ENCODE results near the gene C9orf43.

- TF ChIP-seq CTCF (IDR thresholded peaks at IDR 0.05) (no peak), EP300 (IDR thresholded peaks at IDR 0.05) (no peak), JUNB (IDR thresholded peaks at IDR 0.05) (no peak), CHD2 (IDR thresholded peaks at IDR 0.05; ENCODE audit: low read length, partially characterized antibody) (no peak)
Observed at GRCh38 chr9:113462781-113463286, 52.3 kb downstream of the C9orf43 start.

Data from A549 (cell line).